ENCODE measurements around the gene PSD4.

PSD4 gene

DNA sequence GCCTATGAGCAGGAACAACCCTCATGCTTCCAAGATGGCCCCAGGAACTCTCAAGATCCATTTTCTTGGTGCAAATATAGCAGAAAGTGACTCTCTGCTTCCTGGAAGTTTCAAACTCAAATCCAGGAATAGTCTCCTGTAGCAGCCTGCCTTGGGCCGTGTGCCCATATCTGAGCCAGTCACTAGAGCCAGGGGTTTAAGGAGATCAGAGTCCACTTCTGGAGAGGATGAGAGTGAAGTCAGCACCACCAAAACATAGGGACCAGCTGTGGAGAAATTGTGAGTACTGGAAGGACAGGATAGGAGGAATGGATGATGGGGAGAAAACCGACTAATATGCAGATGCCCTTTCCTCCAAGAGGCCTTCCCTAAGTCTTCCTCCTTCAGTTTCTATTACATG, 33.2 kb downstream of the PSD4 start:
- DNase-seq (ENCODE audit: low read depth in 2 of 2), result no peak

DNA sequence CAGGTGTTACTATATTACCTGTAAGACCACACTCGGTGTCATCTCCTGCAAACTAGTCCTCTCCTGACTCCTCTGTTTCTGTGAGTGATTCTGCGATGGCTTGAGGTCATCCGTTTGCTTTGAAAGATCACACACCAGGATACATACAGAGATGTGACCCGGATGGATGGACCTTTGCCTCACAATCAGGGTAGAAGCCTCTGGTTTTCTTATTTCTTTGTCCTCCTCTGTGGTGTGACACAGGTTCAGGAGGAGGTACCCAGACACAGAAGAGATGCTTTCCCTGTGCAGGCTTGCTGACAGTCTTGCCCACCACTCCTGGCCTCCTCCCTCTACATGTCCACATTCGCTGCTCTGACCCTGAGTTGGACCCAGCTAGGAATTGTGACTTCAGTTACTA, 34.6 kb downstream of the PSD4 start:
- no peak for DNase-seq (ENCODE audit: low read depth in 2 of 2)

DNA sequence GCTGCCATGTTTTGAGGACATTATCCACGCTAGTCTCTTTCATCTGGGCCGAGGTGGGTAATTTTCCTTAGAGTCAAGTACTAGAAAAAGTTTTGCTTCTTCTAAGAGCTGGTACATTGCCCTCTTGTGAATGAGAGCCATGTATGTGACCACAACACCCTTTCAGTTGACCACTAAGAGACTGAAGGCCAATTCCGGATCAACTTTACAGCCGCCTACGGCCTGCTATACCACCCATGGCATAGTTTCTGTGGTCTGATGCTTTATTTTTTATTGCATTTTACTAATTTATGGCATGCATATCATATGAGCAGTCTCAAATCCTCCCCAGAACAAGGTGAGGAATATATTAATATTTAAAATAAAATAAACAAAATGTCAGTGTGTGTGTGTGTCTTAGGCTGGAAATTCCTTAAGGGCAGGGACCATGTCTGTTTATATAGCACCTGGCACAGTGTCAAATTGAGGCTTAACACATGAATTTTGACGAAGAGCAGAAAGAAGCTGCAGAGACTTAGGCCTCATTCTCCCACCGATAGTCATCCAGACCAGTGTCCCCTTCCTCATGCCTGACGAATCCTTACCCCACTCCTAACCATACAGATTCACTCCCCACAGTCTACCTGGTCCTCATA, 35.4 kb downstream of the PSD4 start:
- DNase-seq (ENCODE audit: low read depth in 2 of 2), result no peak

- no peak for DNase-seq (ENCODE audit: low read depth in 2 of 2)
Observed at GRCh38 chr2:113209646-113210171, 35.9 kb downstream of the PSD4 start.

GRCh38 chr2:113211226-113212105, 37.7 kb downstream of the PSD4 start:
- no peak for DNase-seq (ENCODE audit: low read depth in 2 of 2)

DNA sequence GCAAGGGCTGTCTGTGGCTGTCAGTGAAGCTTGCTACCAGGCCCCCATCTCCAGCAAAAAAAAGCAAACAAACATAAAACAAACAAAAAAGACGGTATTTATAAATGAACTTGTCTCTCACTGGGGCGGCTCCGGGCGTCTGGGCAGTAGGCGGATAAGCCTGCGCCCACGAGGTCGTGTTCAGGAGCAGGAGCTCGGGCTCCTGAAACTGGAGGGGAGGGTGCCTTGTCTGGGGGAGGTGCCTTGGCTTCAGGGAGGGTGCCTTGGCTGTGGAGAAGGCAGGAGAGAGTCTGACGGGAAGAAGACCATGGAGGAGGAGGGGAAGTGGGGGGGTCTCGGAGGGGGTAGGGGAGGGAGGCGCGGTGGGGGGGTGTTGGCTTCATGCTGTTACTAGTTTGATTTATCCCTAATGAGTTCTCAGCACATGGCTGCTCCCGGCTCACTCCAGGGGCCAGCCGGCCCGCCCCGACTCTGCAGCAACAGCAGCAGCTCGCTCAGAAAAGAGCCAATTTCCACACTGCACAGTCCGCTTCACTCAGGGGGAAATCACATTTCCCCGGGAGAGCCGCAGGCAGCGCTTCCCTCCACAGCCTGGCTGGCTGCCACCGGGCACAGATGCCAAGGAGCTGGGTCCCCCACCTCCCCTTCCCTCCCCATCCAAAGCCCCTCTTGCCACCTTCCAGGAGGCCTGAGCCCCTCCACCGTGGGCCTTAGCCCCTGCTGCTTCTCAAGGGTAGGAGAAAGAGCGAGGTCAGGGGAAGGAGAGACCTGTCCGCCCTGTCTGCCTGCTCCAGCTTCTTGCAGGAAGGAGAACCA, 38.7 kb downstream of the PSD4 start:
- DNase-seq (ENCODE audit: low read depth in 2 of 2), result no peak

DNA sequence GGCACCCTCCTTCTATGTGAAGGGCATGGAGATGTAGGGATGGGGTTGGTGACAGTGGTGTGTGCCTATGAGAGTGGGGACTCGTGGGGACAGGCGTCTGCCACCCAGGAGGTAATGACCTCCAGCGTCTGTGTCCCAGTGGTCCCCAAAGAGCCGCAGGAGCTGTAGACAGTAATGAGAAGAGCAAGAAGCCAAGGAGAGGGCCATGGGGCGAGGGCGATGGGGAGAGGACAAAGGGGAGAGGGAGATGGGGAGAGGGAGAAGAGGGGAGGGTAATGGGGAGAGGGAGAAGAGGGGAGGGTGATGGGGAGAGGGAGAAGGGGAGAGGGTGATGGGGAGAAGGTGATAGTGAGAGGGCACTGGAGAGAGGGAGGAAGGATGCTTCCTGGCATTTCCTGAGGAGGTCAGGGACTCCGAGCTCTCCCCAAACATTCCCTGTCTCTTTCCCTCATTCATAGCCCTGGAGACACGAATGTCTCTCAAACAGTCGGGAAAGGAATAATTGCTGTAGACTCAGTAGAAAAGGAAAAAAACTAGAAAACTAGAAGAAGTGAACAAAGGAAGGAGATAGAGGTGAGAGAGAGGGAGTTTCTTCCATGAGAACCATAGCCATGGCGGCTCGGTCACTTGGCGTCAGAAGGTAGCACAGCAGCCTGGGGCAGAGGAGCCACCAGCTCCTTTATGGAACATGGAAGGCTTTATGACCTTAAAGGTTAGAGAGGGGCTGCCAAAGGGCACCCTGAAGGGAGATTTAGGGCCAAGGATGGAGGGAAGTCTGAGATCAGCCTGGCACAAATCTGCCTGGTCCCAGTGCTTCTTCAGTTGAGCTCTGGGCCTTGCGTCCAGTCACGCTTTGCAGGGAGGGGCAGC, 39.5 kb downstream of the PSD4 start:
- DNase-seq (ENCODE audit: low read depth in 2 of 2), result no peak

DNA sequence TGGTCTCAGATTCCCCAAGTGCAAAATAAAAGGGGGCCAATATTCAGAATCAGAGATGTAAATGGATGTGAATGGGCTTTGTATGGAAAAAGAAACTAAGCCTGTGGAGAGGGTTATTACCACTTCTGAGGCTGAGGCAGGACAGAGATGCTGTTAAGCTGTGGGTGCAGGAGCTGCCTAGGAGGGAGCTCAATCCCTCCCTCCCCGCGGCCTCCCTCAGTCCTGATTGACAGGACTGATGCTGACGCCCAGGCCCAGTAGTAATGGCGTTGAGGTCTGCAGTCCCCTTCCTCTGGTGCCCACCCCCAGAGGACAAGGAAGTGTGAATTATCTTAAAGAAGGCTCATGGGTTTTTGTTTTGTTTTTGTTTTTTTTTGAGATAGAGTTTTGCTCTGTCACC, 40.4 kb downstream of the PSD4 start:
- no peak for DNase-seq (ENCODE audit: low read depth in 2 of 2)

- no peak for DNase-seq (ENCODE audit: low read depth in 2 of 2)
Observed at GRCh38 chr2:113215056-113215455, 41.3 kb downstream of the PSD4 start.

DNA sequence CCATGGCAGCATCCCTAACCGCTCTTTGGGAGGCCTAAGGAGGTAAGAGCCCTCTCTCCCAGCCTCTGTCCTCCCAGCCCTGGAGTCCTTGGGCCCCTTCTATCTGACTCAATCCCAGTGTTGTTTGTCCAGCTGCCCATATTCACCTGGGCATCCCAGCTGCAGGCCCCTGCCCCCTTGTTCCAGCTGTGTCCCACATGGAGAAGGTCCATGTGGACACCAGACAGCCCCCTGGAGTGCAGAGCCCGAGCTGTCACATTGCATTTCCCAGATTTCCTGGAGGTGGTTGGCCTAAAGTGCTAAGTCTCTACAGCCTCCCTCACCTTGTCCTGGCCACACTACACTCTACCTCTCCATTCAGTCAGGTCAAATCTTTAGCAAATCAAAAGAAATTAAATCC, 42.5 kb downstream of the PSD4 start:
- no peak for DNase-seq (ENCODE audit: low read depth in 2 of 2)

DNA sequence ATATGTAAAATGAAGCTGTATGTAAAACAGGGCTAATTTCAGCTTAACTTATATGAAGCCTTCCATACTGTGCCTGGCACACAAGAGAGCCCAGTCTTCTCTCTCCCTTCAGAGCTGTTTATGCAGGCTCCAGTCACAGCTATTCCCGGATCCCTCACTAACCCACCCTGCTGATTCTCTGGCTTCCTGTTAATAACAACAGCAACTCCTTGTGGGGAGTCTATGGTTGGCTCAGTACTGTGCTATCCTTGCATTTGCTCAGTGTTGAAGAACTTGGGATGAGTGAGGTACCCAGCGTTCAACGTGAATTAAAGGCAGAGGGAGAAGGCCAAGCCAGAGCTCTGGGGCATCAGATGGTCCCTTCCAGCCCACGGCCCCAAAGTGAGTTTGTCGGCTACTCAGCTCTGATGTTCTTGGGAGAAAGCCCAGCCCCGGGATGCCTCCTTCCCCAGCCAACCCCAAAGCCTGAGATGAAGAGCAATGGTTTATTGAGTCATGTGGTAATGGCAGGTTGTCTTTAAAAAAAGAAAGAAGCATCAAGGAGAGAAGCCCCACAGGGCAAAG, 43.2 kb downstream of the PSD4 start:
- no peak for DNase-seq (ENCODE audit: low read depth in 2 of 2)

- DNase-seq (ENCODE audit: low read depth in 2 of 2), result no peak
Observed at GRCh38 chr2:113217455-113218282, 43.9 kb downstream of the PSD4 start.

GRCh38 chr2:113218283-113219091, 44.7 kb downstream of the PSD4 start:
- DNase-seq (ENCODE audit: low read depth in 2 of 2), result no peak

- no peak for DNase-seq (ENCODE audit: low read depth in 2 of 2)
Observed at GRCh38 chr2:113219092-113219441, 45.3 kb downstream of the PSD4 start.

GRCh38 chr2:113219525-113219888, 45.7 kb downstream of the PSD4 start:
- DNase-seq (ENCODE audit: low read depth in 2 of 2), result no peak

GRCh38 chr2:113219889-113220641, 46.3 kb downstream of the PSD4 start:
- DNase-seq (ENCODE audit: low read depth in 2 of 2), result no peak

GRCh38 chr2:113220970-113221708, 47.4 kb downstream of the PSD4 start:
- no peak for DNase-seq (ENCODE audit: low read depth in 2 of 2)

- DNase-seq (ENCODE audit: low read depth in 2 of 2), result no peak
Observed at GRCh38 chr2:113221846-113222245, 48.1 kb downstream of the PSD4 start.
